SU-DHL-6 (cell line): ENCODE measurements around the gene MAP4K2.

Source experiments
- H2AFZ ChIP-seq: fragments of 200-600 bp; sonication (generic); 2 replicates; pipeline ENCODE4 v1.6.1; 2014; ENCODE audit warnings: low read depth, mild to moderate bottlenecking, moderate library complexity, mixed read lengths, antibody characterized with exemption, low read length; ENCODE audit not compliant: severe bottlenecking
- H3F3A ChIP-seq: fragments of 200-600 bp; shearing (Covaris generic); 2 replicates; pipeline ENCODE4 v1.6.0; 2016; ENCODE audit warnings: antibody characterized with exemption, mild to moderate bottlenecking; ENCODE audit not compliant: insufficient read depth
- H3K27ac ChIP-seq: fragments of 200-600 bp; sonication (generic); 2 replicates; pipeline ENCODE4 v1.5.1; 2016; ENCODE audit warnings: low read depth, mild to moderate bottlenecking, low read length, moderate library complexity, mixed read lengths
- H3K27me3 ChIP-seq: fragments of 200-600 bp; sonication (generic), shearing (Covaris generic); 2 replicates; pipeline ENCODE4 v1.6.0; 2014; ENCODE audit warnings: mild to moderate bottlenecking, low read length
- H3K36me3 ChIP-seq: fragments of 200-600 bp; sonication (generic); 2 replicates; pipeline ENCODE4 v1.6.1; 2014; ENCODE audit warnings: mild to moderate bottlenecking, low read length, mixed read lengths
- H3K4me2 ChIP-seq: fragments of 300-600, 200-600 bp; shearing (Covaris generic), sonication (generic); 2 replicates; pipeline ENCODE4 v1.6.0; 2014; ENCODE audit warnings: low read length, low read depth, mild to moderate bottlenecking; ENCODE audit not compliant: poor library complexity, severe bottlenecking
- H3K4me3 ChIP-seq: fragments of 200-600 bp; sonication (generic); 2 replicates; pipeline ENCODE4 v1.5.1; 2014; ENCODE audit warnings: antibody characterized with exemption, low read length, mild to moderate bottlenecking, mixed read lengths; ENCODE audit not compliant: insufficient read depth, poor library complexity, severe bottlenecking
- H3K79me2 ChIP-seq: fragments of 200-600 bp; sonication (generic); 2 replicates; pipeline ENCODE4 v1.6.1; 2014; ENCODE audit warnings: mild to moderate bottlenecking, low read length, moderate library complexity; ENCODE audit not compliant: insufficient read depth
- H3K9ac ChIP-seq: fragments of 200-600 bp; sonication (generic); 2 replicates; pipeline ENCODE4 v1.7.0; 2014; ENCODE audit warnings: mild to moderate bottlenecking, low read length
- H3K9me2 ChIP-seq: fragments of 200-600 bp; sonication (generic); replicated peaks from 2 replicates; pipeline ENCODE4 v1.6.1; 2014; ENCODE audit warnings: low read length; ENCODE audit not compliant: insufficient read depth
- H3K9me3 ChIP-seq: fragments of 200-600 bp; sonication (generic); 2 replicates; pipeline ENCODE4 v1.6.1; 2014; ENCODE audit warnings: low read length, mixed read lengths; ENCODE audit not compliant: insufficient read depth
- H4K20me1 ChIP-seq: fragments of 200-600 bp; sonication (generic); 2 replicates; pipeline ENCODE4 v1.6.1; 2014; ENCODE audit warnings: low read depth, mild to moderate bottlenecking, antibody characterized with exemption, low read length, moderate library complexity, mixed read lengths
- EZH2phosphoT487 ChIP-seq: fragments of 200-600 bp; sonication (generic), shearing (Covaris generic); conservative IDR thresholded peaks from 2 replicates; pipeline ENCODE4 v1.6.1; 2018; ENCODE audit warnings: mild to moderate bottlenecking, antibody characterized with exemption, low read length, moderate library complexity, mixed read lengths
- TF ChIP-seq, protein P1 (sequence below): fragments of 200-600 bp; sonication (generic); IDR thresholded peaks from one replicate; pipeline ENCODE4 v1.5.1; 2017; ENCODE audit warnings: antibody characterized with exemption, mild to moderate bottlenecking, low read length, moderate library complexity; ENCODE audit not compliant: insufficient read depth, poor library complexity, severe bottlenecking

The MAP4K2 gene

DNA sequence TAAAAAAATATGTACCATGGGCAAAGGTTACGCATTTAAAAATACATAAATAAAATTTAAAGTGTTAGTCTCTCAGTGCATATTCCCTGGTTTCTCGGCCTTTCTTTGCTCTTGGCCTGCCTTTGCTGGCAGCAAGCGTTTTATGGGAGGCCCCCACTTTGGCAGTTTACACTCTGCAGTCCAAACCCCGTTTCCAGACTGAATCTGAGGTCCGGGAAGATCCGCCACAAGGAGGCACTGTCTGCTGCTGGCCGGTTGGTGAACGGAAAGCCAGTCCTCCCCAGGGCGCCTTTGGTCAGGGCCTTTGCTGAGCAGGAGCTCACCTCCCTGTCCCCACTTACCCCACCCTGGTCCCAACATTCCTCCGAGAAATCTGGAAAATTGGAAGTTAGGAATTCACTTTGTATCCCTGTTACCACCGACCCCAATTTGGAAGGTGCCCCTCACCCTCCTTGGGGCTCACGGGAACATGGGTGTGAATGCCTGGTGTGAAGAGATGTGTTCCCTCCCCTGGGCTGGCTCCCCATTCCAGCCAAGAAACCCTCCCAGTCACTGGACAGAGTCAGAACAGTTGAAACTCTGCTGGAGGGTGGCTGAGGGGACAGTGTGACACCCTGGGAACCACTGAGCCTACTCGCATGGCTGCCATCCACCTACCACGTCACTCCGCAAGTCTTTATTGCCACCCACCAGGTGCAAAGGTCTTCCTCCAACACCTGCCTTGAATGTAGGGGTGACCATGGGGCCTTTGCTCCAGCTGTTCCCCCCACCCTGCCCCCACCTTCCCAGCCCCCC lies 15.3 kb downstream of the MAP4K2 start:
- Histone ChIP-seq H2AFZ (no peak overlapping the region), H3K79me2 (no peaks in the 10 kb centered on the region), H3K27me3 (no peaks in the 10 kb centered on the region), H3K27ac (no peak overlapping the region), H3F3A (no peaks in the 10 kb centered on the region), H4K20me1 (no peaks in the 10 kb centered on the region), H3K9me3 (no peaks in the 10 kb centered on the region), H3K9ac (no peak overlapping the region), H3K36me3 (no peaks in the 10 kb centered on the region), H3K9me2 (no peaks in the 10 kb centered on the region), H3K4me3 (no peak overlapping the region), H3K4me2 (no peak overlapping the region)
- TF ChIP-seq, protein P1, sequence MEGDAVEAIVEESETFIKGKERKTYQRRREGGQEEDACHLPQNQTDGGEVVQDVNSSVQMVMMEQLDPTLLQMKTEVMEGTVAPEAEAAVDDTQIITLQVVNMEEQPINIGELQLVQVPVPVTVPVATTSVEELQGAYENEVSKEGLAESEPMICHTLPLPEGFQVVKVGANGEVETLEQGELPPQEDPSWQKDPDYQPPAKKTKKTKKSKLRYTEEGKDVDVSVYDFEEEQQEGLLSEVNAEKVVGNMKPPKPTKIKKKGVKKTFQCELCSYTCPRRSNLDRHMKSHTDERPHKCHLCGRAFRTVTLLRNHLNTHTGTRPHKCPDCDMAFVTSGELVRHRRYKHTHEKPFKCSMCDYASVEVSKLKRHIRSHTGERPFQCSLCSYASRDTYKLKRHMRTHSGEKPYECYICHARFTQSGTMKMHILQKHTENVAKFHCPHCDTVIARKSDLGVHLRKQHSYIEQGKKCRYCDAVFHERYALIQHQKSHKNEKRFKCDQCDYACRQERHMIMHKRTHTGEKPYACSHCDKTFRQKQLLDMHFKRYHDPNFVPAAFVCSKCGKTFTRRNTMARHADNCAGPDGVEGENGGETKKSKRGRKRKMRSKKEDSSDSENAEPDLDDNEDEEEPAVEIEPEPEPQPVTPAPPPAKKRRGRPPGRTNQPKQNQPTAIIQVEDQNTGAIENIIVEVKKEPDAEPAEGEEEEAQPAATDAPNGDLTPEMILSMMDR, result peak; percentile 83
- TF ChIP-seq EZH2phosphoT487, result no peak

DNA sequence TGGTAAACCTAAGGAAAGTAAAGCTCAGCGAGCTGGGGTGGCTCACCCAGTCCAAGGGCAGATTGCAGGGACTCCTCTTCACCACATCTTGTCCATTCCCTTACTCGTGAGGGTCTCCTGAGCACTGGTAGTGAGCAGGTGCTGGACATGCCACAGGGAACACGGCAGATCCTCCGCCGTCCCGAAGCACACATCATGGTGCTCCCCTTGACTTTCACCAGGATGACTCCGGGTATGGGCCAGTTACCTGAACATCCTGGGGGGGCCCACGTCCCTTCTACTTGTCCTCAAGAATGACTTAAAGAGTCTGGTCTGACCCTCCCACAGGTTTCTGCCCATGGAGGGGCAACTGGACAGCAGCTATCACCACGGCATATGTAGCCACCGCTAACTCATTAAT lies 16.7 kb downstream of the MAP4K2 start:
- TF ChIP-seq EZH2phosphoT487, result no peak
- TF ChIP-seq, protein P1, result no peak
- no peaks in the 10 kb centered on the region for H3K9me2 ChIP-seq
- H3K9me3 ChIP-seq, result no peaks in the 10 kb centered on the region
- no peak overlapping the region for H3K27ac ChIP-seq
- no peak overlapping the region for H2AFZ ChIP-seq
- no peak overlapping the region for H3K9ac ChIP-seq
- H4K20me1 ChIP-seq, result no peaks in the 10 kb centered on the region
- H3K36me3 ChIP-seq, result no peaks in the 10 kb centered on the region
- H3K4me2 ChIP-seq, result no peak overlapping the region
- no peak overlapping the region for H3K4me3 ChIP-seq
- no peaks in the 10 kb centered on the region for H3K27me3 ChIP-seq
- peaks cover 7% of the 10 kb centered on the region; the same call in 1 of the 2 replicates for H3F3A ChIP-seq
- no peaks in the 10 kb centered on the region for H3K79me2 ChIP-seq

DNA sequence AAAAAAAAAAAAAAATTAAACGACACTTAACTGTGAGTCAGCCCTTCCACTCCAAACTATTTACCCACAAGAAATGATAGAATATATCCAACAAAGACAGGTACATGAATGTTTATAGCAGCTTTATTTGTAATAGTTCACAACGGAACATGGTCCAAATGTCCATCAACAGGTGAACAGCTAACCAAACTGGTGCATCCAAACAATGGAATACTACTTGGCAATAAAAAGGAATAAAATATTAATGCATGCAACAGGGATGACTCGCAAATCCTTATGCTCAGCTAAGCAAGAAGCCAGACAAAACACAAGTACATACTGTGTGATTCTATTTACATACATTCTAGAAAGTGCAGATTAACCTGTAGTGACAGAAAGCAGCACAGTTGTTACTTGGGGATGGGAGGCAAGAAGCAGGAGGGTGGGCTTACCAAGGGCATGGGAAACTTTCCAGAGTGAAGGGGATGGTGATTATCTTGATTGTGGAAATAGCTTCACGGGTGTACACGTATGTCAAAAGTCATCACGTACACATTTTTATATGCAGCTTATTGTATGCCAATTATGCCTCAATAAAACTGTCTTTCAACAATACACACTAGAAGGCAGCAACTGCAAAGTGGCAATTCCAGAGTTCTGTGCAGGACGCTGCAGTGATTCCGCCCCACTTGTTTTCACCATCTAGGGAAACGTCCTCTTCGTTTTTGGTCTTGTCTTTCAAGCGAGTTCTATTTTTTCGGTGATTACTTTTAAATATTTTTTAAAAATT lies 18.0 kb downstream of the MAP4K2 start:
- no peak overlapping the region for H3K4me3 ChIP-seq
- no peak overlapping the region for H2AFZ ChIP-seq
- no peak overlapping the region for H3K9ac ChIP-seq
- TF ChIP-seq EZH2phosphoT487, result no peak
- TF ChIP-seq, protein P1, result no peak
- no peaks in the 10 kb centered on the region for H3K79me2 ChIP-seq
- peaks cover 17% of the 10 kb centered on the region for H3F3A ChIP-seq
- H3K27me3 ChIP-seq, result no peaks in the 10 kb centered on the region
- H3K36me3 ChIP-seq, result no peaks in the 10 kb centered on the region
- no peaks in the 10 kb centered on the region for H3K9me3 ChIP-seq
- no peak overlapping the region for H3K27ac ChIP-seq
- no peaks in the 10 kb centered on the region for H3K9me2 ChIP-seq
- H4K20me1 ChIP-seq, result no peaks in the 10 kb centered on the region
- no peak overlapping the region for H3K4me2 ChIP-seq
